GM12864 (cell line): Measurements from ENCODE around the gene PDZD11.
A peak's percentile ranks its signal among the peaks of the same experiment; 100 is the strongest.
"Not testable (repeated sequence)": the region's sequence is repeated elsewhere in the genome, so short reads cannot be mapped to it uniquely, and the experiment has no call there.

Experiments
- DNase-seq: peaks from one replicate; pipeline ENCODE4 v3.0.0-alpha.2; 2011; ENCODE audit warnings: low read depth
- H3K4me3 ChIP-seq: 2 replicates; pipeline ENCODE4 v1.5.1; 2011; ENCODE audit warnings: mild to moderate bottlenecking, low read depth, low read length, control low read depth
- CTCF ChIP-seq: IDR thresholded peaks from 2 replicates; pipeline ENCODE4 v1.5.1; 2011; ENCODE audit warnings: low read depth, mild to moderate bottlenecking, moderate library complexity, low read length, control low read depth, inconsistent platforms; ENCODE audit errors: missing control alignments

PDZD11 gene

GRCh38 chrX:70280573-70280972 is 9.2 kb downstream of the PDZD11 start:
- no peak overlapping the region for H3K4me3 ChIP-seq
- no peak for DNase-seq
- TF ChIP-seq CTCF, result no peak

DNA sequence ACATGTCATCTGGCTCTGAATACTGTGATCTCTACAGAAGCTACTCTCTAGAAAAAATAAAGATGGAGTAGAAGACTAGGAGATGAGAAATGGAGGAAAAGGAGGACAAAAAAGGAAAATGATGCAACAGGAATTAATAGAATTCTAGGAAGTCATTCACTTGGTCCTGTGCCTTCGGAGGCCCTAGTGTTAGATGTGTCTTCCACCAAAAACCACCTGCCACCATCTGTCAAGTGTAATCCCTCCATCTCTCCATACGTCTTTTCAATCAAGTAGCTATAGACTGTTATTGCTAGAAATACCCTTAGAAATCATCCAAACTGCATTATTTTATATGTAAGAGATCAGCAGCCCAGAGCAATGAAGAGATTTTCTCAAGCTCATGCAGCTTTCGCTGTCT is 10.6 kb downstream of the PDZD11 start:
- no peak for DNase-seq
- TF ChIP-seq CTCF, result no peak
- H3K4me3 ChIP-seq, result no peak overlapping the region

DNA sequence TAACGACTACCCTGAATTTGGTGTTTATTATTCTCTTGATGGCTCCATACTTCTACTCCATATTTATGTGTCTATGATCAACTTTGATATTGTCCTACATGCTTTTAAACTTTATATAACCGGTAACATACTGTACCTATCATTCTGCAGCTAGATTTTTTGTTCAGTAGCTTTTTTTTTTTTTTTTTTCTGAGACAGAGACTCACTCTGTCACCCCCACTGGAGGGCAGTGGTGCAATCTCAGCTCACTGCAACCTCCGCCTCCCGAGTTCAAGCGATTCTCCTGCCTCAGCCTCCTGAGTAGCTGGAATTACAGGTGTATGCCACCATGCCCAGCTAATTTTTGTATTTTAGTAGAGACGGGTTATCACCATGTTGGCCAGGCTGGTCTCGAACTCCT is 15.7 kb downstream of the PDZD11 start:
- DNase-seq, H3K4me3 ChIP-seq: not testable (repeated sequence)

DNA sequence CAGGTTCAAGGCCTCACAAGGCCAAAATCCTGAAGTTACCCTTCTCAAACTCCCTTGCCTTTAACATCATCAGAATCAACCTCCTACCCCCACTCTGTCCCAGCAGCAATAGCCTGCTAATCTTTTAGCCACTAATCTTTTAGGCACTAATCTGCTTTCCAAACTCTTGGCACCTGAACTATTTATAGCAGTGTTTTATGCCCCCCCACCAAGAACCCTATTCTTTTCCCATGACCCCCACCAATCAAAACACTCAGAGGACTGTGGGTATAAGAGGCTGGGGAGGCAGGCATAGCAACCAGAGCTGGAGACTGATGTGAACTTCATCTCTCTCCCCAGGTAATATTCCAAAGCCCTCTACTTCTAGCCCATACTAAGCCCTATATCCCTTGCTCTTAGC is 21.7 kb downstream of the PDZD11 start, which contains the start of gene ARR3:
TSS of gene ARR3 (plus strand) at position 301 of the 400 bp plus-strand sequence. CDS start 1,052 bp downstream, outside the sequence.
- DNase-seq, result no peak
- no peak within 1 kb of the TSS for H3K4me3 ChIP-seq
- TF ChIP-seq CTCF, result no peak

DNA sequence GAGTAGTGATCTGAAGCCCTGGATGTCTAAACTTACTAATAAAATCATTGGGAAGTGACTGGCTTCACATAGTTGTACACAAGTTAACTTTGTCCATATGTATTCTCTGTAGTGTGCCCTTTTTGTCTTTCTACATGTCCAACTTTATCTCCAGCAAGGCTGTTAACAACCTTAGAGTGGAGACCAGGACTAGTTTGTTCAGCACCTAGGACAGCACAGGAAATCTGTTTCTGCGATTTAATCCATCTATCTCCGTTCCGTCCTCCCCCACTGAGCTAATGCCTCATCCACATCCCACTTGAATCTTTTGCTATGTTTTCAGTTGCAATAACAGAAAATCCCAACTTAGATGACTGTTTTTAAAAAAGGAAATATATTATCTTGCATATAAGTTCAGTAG is 24.9 kb downstream of the PDZD11 start:
- no peak for TF ChIP-seq CTCF
- no peak overlapping the region for H3K4me3 ChIP-seq
- no peak for DNase-seq

DNA sequence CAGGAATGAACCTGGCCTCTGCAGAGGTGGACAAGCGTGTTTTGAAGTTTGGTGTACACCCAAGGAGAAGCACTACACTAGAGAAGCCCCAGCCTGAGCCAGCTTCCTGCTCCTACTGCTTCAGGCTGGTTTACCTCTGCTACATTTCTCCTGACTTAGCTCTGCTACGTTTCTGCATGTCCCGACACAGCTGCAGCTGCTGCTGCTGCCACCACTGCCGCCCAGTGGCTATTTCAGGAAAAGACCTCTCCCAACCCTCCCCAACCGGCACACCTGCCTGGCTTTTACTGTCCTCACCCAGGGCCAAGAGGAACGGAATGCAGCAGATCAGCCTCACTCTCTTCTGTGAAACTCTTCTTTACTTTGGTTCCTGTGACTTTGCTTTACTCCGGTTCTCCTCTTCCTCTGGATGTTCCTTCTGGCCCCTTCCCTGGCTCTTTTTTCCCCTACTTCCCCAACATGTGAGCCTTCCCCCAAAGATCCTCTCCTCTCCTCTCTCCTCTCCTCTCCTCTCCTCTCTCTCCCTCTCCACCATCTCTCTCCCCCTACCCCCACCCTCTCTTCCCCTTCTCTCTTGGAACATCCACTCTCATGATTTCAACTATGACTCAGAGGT is 26.7 kb downstream of the PDZD11 start:
- no peak overlapping the region for H3K4me3 ChIP-seq
- DNase-seq, result no peak
- TF ChIP-seq CTCF, result peak; percentile 69

DNA sequence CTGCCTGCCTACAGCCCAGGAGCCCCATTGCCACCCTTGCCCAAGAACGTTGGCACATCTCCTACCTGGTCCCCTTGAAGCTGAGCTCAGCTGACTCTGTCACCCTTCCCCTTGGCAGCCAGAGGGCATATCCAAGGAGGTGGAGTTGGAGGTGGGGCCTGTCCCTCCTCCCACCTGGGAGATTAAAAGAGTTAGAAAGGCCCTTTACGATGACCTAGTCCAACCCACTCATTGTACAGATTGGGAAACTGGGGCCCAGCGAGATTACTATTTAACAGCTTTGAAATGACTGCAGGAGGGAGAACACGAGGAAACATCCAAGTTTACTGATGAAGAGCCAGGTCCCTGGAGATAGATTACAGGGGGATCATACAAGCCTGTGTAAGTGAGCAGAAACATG is 29.6 kb downstream of the PDZD11 start, which contains the start of gene P2RY4:
TSS of gene P2RY4 (minus strand) at position 101 of the 400 bp plus-strand sequence. CDS start 580 bp downstream, outside the sequence.
- no peak for TF ChIP-seq CTCF
- H3K4me3 ChIP-seq, result no peak within 1 kb of the TSS
- no peak for DNase-seq
